ENCODE measurements around the gene TGFBR1. TPM values are rescaled to one million over a fixed set of nuclear protein-coding genes. Genes with fewer than 3 reads are reported as not detected.

TGFBR1 gene
- total RNA-seq, 1 donor from 2014 or later: 78.8 TPM

GRCh38 chr9:99058964-99059921 lies 45.7 kb upstream of the TGFBR1 start:
- intact Hi-C loops (cut with DNase I): no loop called here
- TF ChIP-seq CTCF (IDR thresholded peaks at IDR 0.05): no peak
- peak; percentile 87 to 94 for ATAC-seq

GRCh38 chr9:99060621-99061020 lies 44.3 kb upstream of the TGFBR1 start:
- no peaks in the 10 kb centered on the region for H3K36me3 ChIP-seq
- no peak for DNase-seq
- no peak for ATAC-seq
- no peaks in the 10 kb centered on the region for H3K27me3 ChIP-seq (ENCODE audit: low read depth)
- H3K4me1 ChIP-seq: peaks cover 40% of the 10 kb centered on the region
- intact Hi-C loops (cut with DNase I): no loop called here
- no peak for TF ChIP-seq CTCF (IDR thresholded peaks at IDR 0.05)
- H3K4me3 ChIP-seq: no peak overlapping the region
- H3K27ac ChIP-seq: peak overlapping the region; percentile 69
- H3K9me3 ChIP-seq: no peaks in the 10 kb centered on the region

More at GRCh38 chr9:99058964-99059921, 45.7 kb upstream of the TGFBR1 start:
- Histone ChIP-seq H3K9me3 (no peaks in the 10 kb centered on the region), H3K4me3 (no peak overlapping the region), H3K4me1 (peaks cover 40% of the 10 kb centered on the region), H3K36me3 (no peaks in the 10 kb centered on the region), H3K27me3 (ENCODE audit: low read depth) (no peaks in the 10 kb centered on the region), H3K27ac (peak overlapping the region; percentile 69)
- DNase-seq: peak; percentile 68

GRCh38 chr9:99062549-99062948 lies 42.4 kb upstream of the TGFBR1 start:
- H3K36me3 ChIP-seq: no peaks in the 10 kb centered on the region
- ATAC-seq (no peak), DNase-seq (no peak)
- no peak overlapping the region for H3K4me3 ChIP-seq
- peaks cover 30% of the 10 kb centered on the region for H3K4me1 ChIP-seq
- intact Hi-C loops (cut with DNase I): no loop called here
- H3K27me3 ChIP-seq (ENCODE audit: low read depth): no peaks in the 10 kb centered on the region
- H3K27ac ChIP-seq: no peak overlapping the region
- no peaks in the 10 kb centered on the region for H3K9me3 ChIP-seq
- TF ChIP-seq CTCF (IDR thresholded peaks at IDR 0.05): no peak

- H3K4me3 ChIP-seq: no peak overlapping the region
- DNase-seq: no peak
- no peak for TF ChIP-seq CTCF (IDR thresholded peaks at IDR 0.05)
- H3K9me3 ChIP-seq: no peaks in the 10 kb centered on the region
- H3K27ac ChIP-seq: no peak overlapping the region
- no peaks in the 10 kb centered on the region for H3K27me3 ChIP-seq (ENCODE audit: low read depth)
- H3K4me1 ChIP-seq: peaks cover 22% of the 10 kb centered on the region
- H3K36me3 ChIP-seq: no peaks in the 10 kb centered on the region
- intact Hi-C loops (cut with DNase I): no loop called here
- no peak for ATAC-seq
Observed at GRCh38 chr9:99063522-99063921, 41.4 kb upstream of the TGFBR1 start.

- Histone ChIP-seq H3K27me3 (ENCODE audit: low read depth) (no peaks in the 10 kb centered on the region), H3K4me3 (no peak overlapping the region), H3K9me3 (no peaks in the 10 kb centered on the region), H3K27ac (no peak overlapping the region), H3K36me3 (no peaks in the 10 kb centered on the region), H3K4me1 (peaks cover 21% of the 10 kb centered on the region)
- DNase-seq (no peak), ATAC-seq (no peak)
- TF ChIP-seq CTCF (IDR thresholded peaks at IDR 0.05): no peak
- intact Hi-C loops (cut with DNase I): no loop called here
Observed at GRCh38 chr9:99066571-99066970, 38.3 kb upstream of the TGFBR1 start.
